Testis (tissue), 2 donors: ENCODE results near the gene IL22.

Experiments
- CTCF ChIP-seq, 3 experiments: fragments of 450-650 bp in 2 of 3; fragments of 200-600 bp in 1 of 3; sonication (generic) in 1 of 3; IDR thresholded peaks; one replicate each; pipeline ENCODE4 v1.5.1; 2016 to 2019; ENCODE audit warnings: antibody characterized with exemption in 3 of 3, mild to moderate bottlenecking in 2 of 3, moderate library complexity in 1 of 3
- POLR2A ChIP-seq: fragments of 450-650 bp; IDR thresholded peaks from one replicate; pipeline ENCODE4 v1.6.1; 2017; ENCODE audit warnings: antibody characterized with exemption, mild to moderate bottlenecking, moderate library complexity

GRCh38 chr12:68253504-68253903, at the start of gene IL22:
- TF ChIP-seq CTCF (IDR thresholded peaks at IDR 0.05) (no peak), POLR2A (no peak)
